Fibroblast of villous mesenchyme (primary cell): ENCODE results near the gene ZDHHC21. TPM values are rescaled to one million over a fixed set of nuclear protein-coding genes. Genes with fewer than 3 reads are reported as not detected.
A peak's percentile ranks its signal among the peaks of the same experiment; 100 is the strongest.

Experiments used
- DNase-seq: peaks from one replicate; pipeline ENCODE4 v3.0.0-alpha.2; 2010; ENCODE audit warnings: low read depth
- H3K4me3 ChIP-seq: 2 replicates; pipeline ENCODE4 v1.5.1; 2011; ENCODE audit warnings: low read depth, mild to moderate bottlenecking, low read length
- CTCF ChIP-seq: IDR thresholded peaks from 2 replicates; pipeline ENCODE4 v1.5.1; 2012; ENCODE audit warnings: low read depth, mild to moderate bottlenecking, low read length; ENCODE audit not compliant: insufficient read depth
- total RNA-seq: library from RNA; depleted of rRNA; stranded (reverse); fragments of >200 nt; gene quantifications from 2 replicates; pipeline ENCODE4 v1.2.3, GENCODE V29; 2012

The ZDHHC21 gene, protein sequence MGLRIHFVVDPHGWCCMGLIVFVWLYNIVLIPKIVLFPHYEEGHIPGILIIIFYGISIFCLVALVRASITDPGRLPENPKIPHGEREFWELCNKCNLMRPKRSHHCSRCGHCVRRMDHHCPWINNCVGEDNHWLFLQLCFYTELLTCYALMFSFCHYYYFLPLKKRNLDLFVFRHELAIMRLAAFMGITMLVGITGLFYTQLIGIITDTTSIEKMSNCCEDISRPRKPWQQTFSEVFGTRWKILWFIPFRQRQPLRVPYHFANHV
- 9.3 and 17.3 TPM in 2 replicates for total RNA-seq

- no peak for TF ChIP-seq CTCF
- DNase-seq: peak; percentile 53
- peak within 1 kb of the TSS; percentile 86 for H3K4me3 ChIP-seq
These were observed at the start of gene ZDHHC21 for GRCh38 chr9:14693251-14693861. Gene ZDHHC21, minus strand, starts transcription at chr9:14693432. Its CDS starts 19,092 bp downstream, at chr9:14674340.

- TF ChIP-seq CTCF: no peak
- H3K4me3 ChIP-seq: no peak overlapping the region
- no peak for DNase-seq
These were observed 48.1 kb upstream of the ZDHHC21 start for GRCh38 chr9:14741369-14741768.

- no peak overlapping the region for H3K4me3 ChIP-seq
- no peak for TF ChIP-seq CTCF
These were observed 39.9 kb upstream of the ZDHHC21 start for GRCh38 chr9:14733133-14733532.

DNA sequence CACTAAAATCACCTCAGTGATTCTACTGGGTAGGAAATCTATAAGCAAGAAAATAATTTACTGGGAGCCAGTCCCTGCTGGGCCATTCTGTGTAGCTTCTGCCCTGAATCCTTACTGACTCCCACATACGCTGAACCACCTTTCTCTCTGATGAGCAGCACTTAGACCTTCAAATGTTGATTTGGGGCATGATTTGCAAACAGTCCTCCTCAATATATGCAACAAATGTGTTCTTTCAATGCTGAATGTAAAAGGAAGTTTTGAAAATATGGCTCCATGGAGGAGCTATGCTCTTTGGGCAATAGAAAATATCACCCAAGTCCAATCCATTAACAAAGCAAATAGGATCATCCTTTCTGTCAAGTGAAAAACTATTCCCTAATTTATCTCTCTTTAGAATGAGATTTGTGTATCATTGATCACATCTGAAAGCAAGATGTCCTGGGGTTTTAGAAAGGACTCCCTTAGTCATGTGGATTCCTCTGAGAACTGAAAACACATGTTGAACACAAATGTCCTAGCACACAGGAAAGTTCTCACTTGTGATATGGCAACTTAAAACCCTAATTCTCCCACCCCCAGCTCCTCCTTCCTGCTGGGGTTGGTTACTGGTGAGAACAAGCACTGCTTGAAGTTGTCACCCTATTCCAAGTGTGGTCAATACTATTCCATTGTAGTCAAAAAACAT lies 38.2 kb upstream of the ZDHHC21 start:
- H3K4me3 ChIP-seq: no peak overlapping the region
- DNase-seq: no peak
- TF ChIP-seq CTCF: no peak

More at GRCh38 chr9:14733133-14733532, 39.9 kb upstream of the ZDHHC21 start:
- no peak for DNase-seq

DNA sequence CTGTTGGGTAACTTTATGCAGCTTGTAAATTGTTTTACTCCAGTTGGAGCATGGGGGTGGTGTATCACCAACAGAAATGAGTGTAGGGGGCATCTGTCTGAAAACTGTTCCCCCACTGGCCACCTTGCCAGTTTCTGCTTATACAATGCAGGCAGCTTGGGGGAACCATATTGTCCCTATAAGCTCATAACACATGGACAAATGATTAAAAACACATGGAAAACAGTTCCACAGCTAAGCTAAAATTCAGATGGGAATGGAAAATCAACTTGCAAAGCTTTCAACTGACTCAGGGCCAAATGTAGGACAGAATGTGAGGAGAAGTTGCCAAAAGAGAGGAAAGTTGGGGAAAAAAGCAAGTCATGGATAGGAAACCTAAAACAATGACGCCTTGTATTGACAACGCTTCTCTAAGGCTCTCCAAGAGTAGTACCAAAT lies 37.2 kb upstream of the ZDHHC21 start:
- H3K4me3 ChIP-seq: no peak overlapping the region
- no peak for TF ChIP-seq CTCF
- DNase-seq: no peak

GRCh38 chr9:14723301-14723700 lies 30.1 kb upstream of the ZDHHC21 start:
- no peak overlapping the region for H3K4me3 ChIP-seq
- DNase-seq: no peak
- TF ChIP-seq CTCF: no peak
